ENCODE measurements around the gene NPAS3.
"Not testable (repeated sequence)": the region's sequence is repeated elsewhere in the genome, so short reads cannot be mapped to it uniquely, and the experiment has no call there.

The NPAS3 gene

GRCh38 chr14:33088274-33088673 is 149.6 kb downstream of the NPAS3 start:
- not testable (repeated sequence) for DNase-seq

GRCh38 chr14:33098016-33098415 is 159.3 kb downstream of the NPAS3 start:
- DNase-seq: no peak

- no peak for DNase-seq
These were observed 164.8 kb downstream of the NPAS3 start for GRCh38 chr14:33103489-33103888.

- no peak for DNase-seq
These were observed 165.3 kb downstream of the NPAS3 start for GRCh38 chr14:33103966-33104365.

GRCh38 chr14:33110737-33111443 is 172.2 kb downstream of the NPAS3 start:
- DNase-seq: no peak

GRCh38 chr14:33114331-33114730 is 175.7 kb downstream of the NPAS3 start:
- DNase-seq: no peak

GRCh38 chr14:33118668-33119067 is 180.0 kb downstream of the NPAS3 start:
- DNase-seq: peak; percentile 56

- DNase-seq: no peak
These were observed 181.7 kb downstream of the NPAS3 start for GRCh38 chr14:33120341-33120740.

GRCh38 chr14:33120966-33121365 is 182.3 kb downstream of the NPAS3 start:
- no peak for DNase-seq

GRCh38 chr14:33123281-33123680 is 184.6 kb downstream of the NPAS3 start:
- no peak for DNase-seq

- DNase-seq: no peak
These were observed 187.8 kb downstream of the NPAS3 start for GRCh38 chr14:33126433-33126832.

GRCh38 chr14:33127531-33127930 is 188.9 kb downstream of the NPAS3 start:
- DNase-seq: no peak

GRCh38 chr14:33131801-33132200 is 193.1 kb downstream of the NPAS3 start:
- no peak for DNase-seq

GRCh38 chr14:33134162-33134561 is 195.5 kb downstream of the NPAS3 start:
- no peak for DNase-seq

- no peak for DNase-seq
These were observed 196.3 kb downstream of the NPAS3 start for GRCh38 chr14:33134975-33135374.

- no peak for DNase-seq
These were observed 212.2 kb downstream of the NPAS3 start for GRCh38 chr14:33150666-33151428.

- DNase-seq: no peak
These were observed 224.4 kb downstream of the NPAS3 start for GRCh38 chr14:33163109-33163508.

GRCh38 chr14:33163600-33163999 is 224.9 kb downstream of the NPAS3 start:
- no peak for DNase-seq

GRCh38 chr14:33165144-33165925 is 226.7 kb downstream of the NPAS3 start:
- DNase-seq: no peak

- no peak for DNase-seq
These were observed 227.2 kb downstream of the NPAS3 start for GRCh38 chr14:33165926-33166289.

- DNase-seq: no peak
These were observed 237.3 kb downstream of the NPAS3 start for GRCh38 chr14:33175951-33176350.

GRCh38 chr14:33184587-33184986 is 245.9 kb downstream of the NPAS3 start:
- no peak for DNase-seq

- no peak for DNase-seq
These were observed 248.0 kb downstream of the NPAS3 start for GRCh38 chr14:33186656-33187055.

GRCh38 chr14:33188880-33189279 is 250.2 kb downstream of the NPAS3 start:
- DNase-seq: no peak
